ENCODE results near the gene CLDN5.

- TF ChIP-seq REST (IDR thresholded peaks at IDR 0.05; ENCODE audit: insufficient read depth in 1 of 2, low read depth in 2 of 2, low read length in 2 of 2) (no peak), TAF1 (IDR thresholded peaks at IDR 0.05; ENCODE audit: borderline replicate concordance, insufficient read depth, low read length) (no peak), POLR2AphosphoS5 (IDR thresholded peaks at IDR 0.05; ENCODE audit: low read depth, low read length) (no peak)
Observed at GRCh38 chr22:19571207-19571795, 47.1 kb upstream of the CLDN5 start.
